Fibroblast of lung (primary cell): ENCODE data around the gene DCAF5. TPM values are rescaled to one million over a fixed set of nuclear protein-coding genes. Genes with fewer than 3 reads are reported as not detected.

Source experiments
- DNase-seq, 2 donors: peaks; one replicate each; pipeline versions ENCODE4 v3.0.0 to v3.0.0-alpha.2; 2010; ENCODE audit warnings: low read depth in 2 of 2
- H2AFZ ChIP-seq: 2 replicates; pipeline ENCODE4 v1.5.1; 2012; ENCODE audit warnings: low read length, control low read depth, inconsistent platforms
- H3K27ac ChIP-seq: 2 replicates; pipeline ENCODE4 v1.5.1; 2011; ENCODE audit warnings: low read length, control low read depth; ENCODE audit not compliant: insufficient read depth
- H3K27me3 ChIP-seq: 2 replicates; pipeline ENCODE4 v1.5.1; 2011; ENCODE audit warnings: mild to moderate bottlenecking, low read length; ENCODE audit not compliant: control insufficient read depth, insufficient read depth
- H3K36me3 ChIP-seq: 2 replicates; pipeline ENCODE4 v1.5.1; 2011; ENCODE audit warnings: low read length; ENCODE audit not compliant: control insufficient read depth, insufficient read depth
- H3K4me1 ChIP-seq: 2 replicates; pipeline ENCODE4 v1.5.1; 2011; ENCODE audit warnings: low read length; ENCODE audit not compliant: control insufficient read depth, insufficient read depth; ENCODE audit errors: extremely low read depth
- H3K4me2 ChIP-seq: 2 replicates; pipeline ENCODE4 v1.5.1; 2011; ENCODE audit warnings: low read length, control low read depth; ENCODE audit not compliant: insufficient read depth; ENCODE audit errors: extremely low read depth
- H3K4me3 ChIP-seq, 4 experiments: fragments of 200-600 bp in 1 of 4; sonication (generic) in 1 of 4; replicated peaks in 1 of 4; 2 replicates each; pipeline ENCODE4 v1.5.1; 2011 to 2016; ENCODE audit warnings: low read length in 4 of 4, low read depth in 3 of 4, mild to moderate bottlenecking in 3 of 4, control low read depth in 2 of 4, inconsistent platforms in 1 of 4, mixed read lengths in 1 of 4; ENCODE audit not compliant: insufficient read depth in 1 of 4; ENCODE audit errors: control extremely low read depth in 1 of 4
- H3K79me2 ChIP-seq: 2 replicates; pipeline ENCODE4 v1.5.1; 2012; ENCODE audit warnings: mild to moderate bottlenecking, low read length, inconsistent platforms; ENCODE audit not compliant: control insufficient read depth, insufficient read depth
- H3K9ac ChIP-seq: 2 replicates; pipeline ENCODE4 v1.5.1; 2011; ENCODE audit warnings: mild to moderate bottlenecking, low read length, control low read depth; ENCODE audit not compliant: insufficient read depth
- H3K9me3 ChIP-seq: 2 replicates; pipeline ENCODE4 v1.5.1; 2012; ENCODE audit warnings: low read depth, low read length; ENCODE audit not compliant: control insufficient read depth, insufficient read depth
- H4K20me1 ChIP-seq: 2 replicates; pipeline ENCODE4 v1.5.1; 2011; ENCODE audit warnings: low read length; ENCODE audit not compliant: control insufficient read depth, insufficient read depth; ENCODE audit errors: extremely low read depth
- CTCF ChIP-seq, 2 donors: IDR thresholded peaks in 1 of 2; conservative IDR thresholded peaks in 1 of 2; 1 replicate in 1 of 2; 2 replicates in 1 of 2; pipeline ENCODE4 v1.5.1; 2011 to 2012; ENCODE audit warnings: low read length in 2 of 2, control low read depth in 1 of 2, inconsistent platforms in 1 of 2, low read depth in 1 of 2, mild to moderate bottlenecking in 1 of 2
- EZH2 ChIP-seq: IDR thresholded peaks from 2 replicates; pipeline ENCODE4 v1.5.1; 2012; ENCODE audit warnings: low read length, control low read depth, mild to moderate bottlenecking; ENCODE audit errors: missing control alignments
- polyA minus RNA-seq: library from RNA; depleted of rRNA, polyadenylated mRNA; stranded (reverse); fragments of >200 nt; gene quantifications from 2 replicates; pipeline ENCODE4 v1.2.3, GENCODE V29; 2011; ENCODE audit warnings: low replicate concordance
- polyA plus RNA-seq, 2 donors: library from polyadenylated mRNA; depleted of rRNA in 1 of 2; stranded (reverse) in 1 of 2; unstranded in 1 of 2; fragments of >200 nt; gene quantifications; 2 replicates each; pipeline ENCODE4 v1.2.1, GENCODE V29; 2011 to 2012; ENCODE audit warnings: missing spikeins in 1 of 2
- total RNA-seq: library from RNA; depleted of rRNA; stranded (reverse); fragments of >200 nt; gene quantifications from 2 replicates; pipeline ENCODE4 v1.2.1, GENCODE V29; 2014

Gene DCAF5
- total RNA-seq, result 10.3 and 16.8 TPM in 2 replicates
- 26.4 and 31.8 TPM in 2 replicates for polyA plus RNA-seq
- 14.6 and 22.4 TPM in 2 replicates for polyA plus RNA-seq (2012)
- 71.8 and 101 TPM in 2 replicates for polyA minus RNA-seq

GRCh38 chr14:69152902-69153151 is at the start of gene DCAF5:
DCAF5 (minus strand) TSS chr14:69153119; CDS start chr14:69152978, 141 bp downstream.
- TF ChIP-seq EZH2, result no peak
- no peak for TF ChIP-seq CTCF (conservative IDR thresholded peaks at IDR 0.05 in 1 of 2, IDR thresholded peaks at IDR 0.05 in 1 of 2; ENCODE audit: low read depth in 1 of 2, low read length in 2 of 2)
- Histone ChIP-seq H3K9ac (peak within 1 kb of the TSS; percentile 85), H3K4me2 (peak within 1 kb of the TSS; percentile 79), H3K79me2 (peaks cover 38% of the 10 kb centered on the region), H2AFZ (peak within 1 kb of the TSS; percentile 61), H4K20me1 (peaks cover 2% of the 10 kb centered on the region), H3K4me1 (peaks cover 11% of the 10 kb centered on the region), H3K27ac (peak within 1 kb of the TSS; percentile 78), H3K27me3 (no peaks in the 10 kb centered on the region), H3K4me3 (peak within 1 kb of the TSS; percentile 74 to 90 (median 88)), H3K9me3 (no peaks in the 10 kb centered on the region), H3K36me3 (no peaks in the 10 kb centered on the region)
- DNase-seq, result no peak

GRCh38 chr14:69199786-69200185 is 46.9 kb upstream of the DCAF5 start:
- H3K4me2 ChIP-seq, result no peak overlapping the region
- no peaks in the 10 kb centered on the region for H3K36me3 ChIP-seq
- no peaks in the 10 kb centered on the region for H3K9me3 ChIP-seq
- no peaks in the 10 kb centered on the region for H3K27me3 ChIP-seq
- H3K27ac ChIP-seq, result no peak overlapping the region
- H3K4me3 ChIP-seq, result no peak overlapping the region
- no peak for TF ChIP-seq EZH2
- no peak for TF ChIP-seq CTCF (conservative IDR thresholded peaks at IDR 0.05 in 1 of 2, IDR thresholded peaks at IDR 0.05 in 1 of 2; ENCODE audit: low read depth in 1 of 2, low read length in 2 of 2)
- no peak overlapping the region for H3K9ac ChIP-seq
- no peak for DNase-seq
- H2AFZ ChIP-seq, result no peak overlapping the region
- H4K20me1 ChIP-seq, result no peaks in the 10 kb centered on the region
- H3K4me1 ChIP-seq, result no peaks in the 10 kb centered on the region
- H3K79me2 ChIP-seq, result no peaks in the 10 kb centered on the region

- no peaks in the 10 kb centered on the region for H3K4me1 ChIP-seq
- no peaks in the 10 kb centered on the region for H3K79me2 ChIP-seq
- no peaks in the 10 kb centered on the region for H3K9me3 ChIP-seq
- H3K27ac ChIP-seq, result no peak overlapping the region
- no peak overlapping the region for H3K4me2 ChIP-seq
- TF ChIP-seq EZH2 (no peak), CTCF (conservative IDR thresholded peaks at IDR 0.05 in 1 of 2, IDR thresholded peaks at IDR 0.05 in 1 of 2; ENCODE audit: low read depth in 1 of 2, low read length in 2 of 2) (no peak)
- no peaks in the 10 kb centered on the region for H4K20me1 ChIP-seq
- H3K27me3 ChIP-seq, result no peaks in the 10 kb centered on the region
- H3K9ac ChIP-seq, result no peak overlapping the region
- H3K4me3 ChIP-seq, result no peak overlapping the region
- no peak for DNase-seq
- no peaks in the 10 kb centered on the region for H3K36me3 ChIP-seq
- H2AFZ ChIP-seq, result no peak overlapping the region
Observed at GRCh38 chr14:69193721-69194120, 40.8 kb upstream of the DCAF5 start.
